ENCODE data around the gene FAM184B. TPM values are rescaled to one million over a fixed set of nuclear protein-coding genes. Genes with fewer than 3 reads are reported as not detected.

FAM184B gene
- polyA plus RNA-seq, 12 donors: 1.8 to 8.3 (median 5.1) TPM; not detected in 2

DNA sequence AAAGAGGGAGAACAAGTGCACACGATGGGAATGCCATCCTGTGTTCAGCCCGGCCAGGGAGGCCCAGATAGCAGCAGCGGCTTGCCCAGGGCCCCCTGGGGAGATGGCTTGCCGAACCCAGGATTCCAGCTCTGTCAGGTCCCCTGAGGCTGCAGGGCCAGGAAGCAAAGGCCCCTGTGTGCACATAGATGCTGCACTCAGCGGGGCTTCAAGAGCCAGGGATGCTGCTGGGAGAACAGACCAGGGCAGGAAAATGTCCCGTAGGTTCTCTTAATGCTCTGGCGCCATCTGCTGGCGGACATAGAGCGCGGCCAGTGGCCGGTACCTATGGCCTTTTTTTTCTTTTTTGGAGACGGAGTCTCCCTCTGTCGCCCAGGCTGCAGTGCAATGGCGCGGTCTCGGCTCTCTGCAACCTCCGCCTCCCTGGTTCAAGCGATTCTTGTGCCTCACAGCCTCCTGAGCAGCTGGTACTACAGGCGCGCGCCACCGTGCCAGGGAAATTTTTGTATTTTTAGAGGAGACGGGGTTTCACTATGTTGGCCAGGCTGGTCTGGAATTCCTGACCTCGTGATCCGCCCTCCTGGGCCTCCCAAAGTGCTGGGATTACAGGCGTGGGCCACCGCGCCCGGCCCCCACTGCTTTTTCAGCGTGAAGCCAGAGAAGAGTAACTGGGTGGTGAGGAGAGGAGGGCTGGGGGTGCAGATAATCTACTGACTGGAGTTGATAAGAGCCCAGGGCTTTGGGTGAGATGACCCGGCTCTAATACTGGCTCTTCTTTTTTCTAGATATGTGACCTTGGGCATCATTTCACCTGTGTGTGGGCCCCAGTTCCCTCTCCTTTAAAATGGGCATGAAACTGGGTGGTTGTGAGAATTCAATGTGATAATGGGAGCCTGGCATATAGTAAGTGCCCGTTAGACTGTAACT is 144.5 kb downstream of the FAM184B start:
- peak; percentile 71 for DNase-seq

- DNase-seq: no peak
Measured at GRCh38 chr4:17636341-17636695, 145.1 kb downstream of the FAM184B start.

- no peak for DNase-seq
Measured at GRCh38 chr4:17635056-17635455, 146.4 kb downstream of the FAM184B start.

DNA sequence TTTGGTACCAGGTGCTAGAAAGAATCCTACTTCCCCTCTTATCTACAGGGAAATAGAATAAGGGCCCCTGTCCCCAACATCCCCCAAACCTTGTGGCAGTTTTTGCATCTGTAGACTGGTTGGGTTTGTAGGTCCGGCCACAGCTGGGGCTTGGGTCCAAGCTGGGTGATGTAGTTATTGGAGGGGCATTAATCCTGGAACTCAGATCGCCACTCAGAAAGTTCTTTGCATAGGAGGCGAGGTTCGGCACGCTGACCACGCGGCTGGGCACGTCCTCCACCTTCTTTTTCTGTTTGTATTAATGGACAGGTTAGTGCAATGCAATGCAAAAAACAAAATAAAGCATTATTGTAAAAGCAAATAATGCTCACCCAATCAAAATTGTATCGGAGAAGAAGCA is 147.8 kb downstream of the FAM184B start:
- no peak for DNase-seq

GRCh38 chr4:17630228-17630627 is 151.2 kb downstream of the FAM184B start:
- DNase-seq: no peak

GRCh38 chr4:17624821-17625220 is 156.6 kb downstream of the FAM184B start:
- no peak for DNase-seq

- DNase-seq: no peak
Measured at GRCh38 chr4:17623451-17624001, 157.9 kb downstream of the FAM184B start.

GRCh38 chr4:17619416-17620105 is 161.9 kb downstream of the FAM184B start:
- DNase-seq: no peak

DNA sequence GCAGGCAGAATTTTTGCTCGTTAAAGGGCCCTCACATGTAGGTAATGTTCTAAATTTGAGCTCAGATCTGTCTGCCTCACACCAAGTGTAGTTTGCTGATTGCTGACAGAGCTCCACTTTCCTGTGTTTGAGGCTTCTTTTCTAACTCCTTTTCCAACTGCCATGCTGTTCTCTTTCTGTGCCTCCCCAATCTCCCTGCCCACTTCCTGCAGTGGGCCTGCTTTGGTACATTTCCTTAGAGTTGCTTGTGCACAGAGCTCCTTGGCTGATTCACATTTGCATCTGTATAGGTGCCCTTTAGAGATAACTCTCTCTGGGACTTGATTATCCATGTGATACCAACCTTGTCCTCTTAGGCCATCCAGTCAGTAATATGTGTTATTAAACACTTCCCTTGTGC is 162.5 kb downstream of the FAM184B start:
- no peak for DNase-seq

DNA sequence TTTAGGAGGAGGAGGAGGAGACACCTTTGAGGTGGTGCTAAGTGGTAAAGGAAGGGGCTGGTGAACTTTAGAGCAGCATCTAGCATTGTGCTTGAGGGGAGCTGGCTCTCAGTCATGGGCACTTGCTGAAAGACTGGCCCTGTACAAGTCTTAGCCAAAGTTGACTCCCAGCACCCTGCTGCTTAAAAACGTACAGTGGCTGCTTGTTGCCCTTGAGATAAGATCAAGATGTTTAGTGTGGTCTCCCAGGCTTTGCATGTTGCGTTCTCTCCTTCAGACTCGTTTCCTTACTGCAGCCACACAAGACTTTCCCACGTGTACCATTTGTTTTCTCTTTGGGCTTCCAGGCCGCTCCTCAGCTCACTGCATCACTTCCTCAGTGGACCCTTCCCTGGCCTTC is 165.1 kb downstream of the FAM184B start:
- DNase-seq: no peak

DNA sequence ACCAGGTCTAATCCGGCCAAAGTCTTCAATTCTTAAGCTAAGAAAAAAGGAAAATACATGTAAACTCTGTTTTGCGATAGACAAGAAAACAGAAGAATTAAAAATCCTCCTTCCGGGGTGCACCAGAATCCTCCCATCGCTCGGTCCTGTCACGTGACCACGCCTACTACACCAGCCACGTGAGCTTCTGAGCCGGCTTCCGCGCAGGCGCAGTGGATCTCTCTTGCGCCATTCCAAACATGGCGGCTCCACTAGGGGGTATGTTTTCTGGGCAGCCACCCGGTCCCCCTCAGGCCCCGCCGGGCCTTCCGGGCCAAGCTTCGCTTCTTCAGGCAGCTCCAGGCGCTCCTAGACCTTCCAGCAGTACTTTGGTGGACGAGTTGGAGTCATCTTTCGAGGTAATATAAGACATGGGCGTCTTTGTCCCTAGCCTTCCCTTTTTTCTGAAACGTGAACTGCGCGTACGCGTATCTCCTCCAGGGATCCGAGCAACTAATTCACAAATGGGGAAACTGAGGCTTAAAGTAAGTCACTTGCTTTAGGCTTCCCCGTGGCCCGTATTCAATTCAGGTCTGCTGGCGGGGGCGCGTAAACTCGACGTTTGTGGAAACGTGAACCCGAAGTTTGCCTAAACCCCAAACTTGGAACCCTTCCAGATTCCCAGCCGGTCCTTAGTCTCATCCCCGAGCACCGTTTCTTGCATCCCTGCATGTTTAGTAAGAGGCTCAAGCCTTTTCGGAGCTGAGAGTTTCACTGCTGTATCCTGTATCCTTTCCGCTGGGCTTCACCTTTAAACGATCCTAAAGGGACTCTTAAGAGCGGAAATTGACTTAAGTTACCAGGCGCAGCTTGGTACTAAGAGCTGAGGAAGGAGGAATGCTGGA is 166.8 kb downstream of the FAM184B start, which contains the start of gene MED28:
Gene MED28, plus strand, starts transcription at position 226 of the 884 bp plus-strand sequence. Its CDS starts 14 bp downstream, at position 240.
- peak; percentile 96 for DNase-seq

- DNase-seq: peak; percentile 4
Measured at GRCh38 chr4:17613761-17614415, 167.5 kb downstream of the FAM184B start.

DNA sequence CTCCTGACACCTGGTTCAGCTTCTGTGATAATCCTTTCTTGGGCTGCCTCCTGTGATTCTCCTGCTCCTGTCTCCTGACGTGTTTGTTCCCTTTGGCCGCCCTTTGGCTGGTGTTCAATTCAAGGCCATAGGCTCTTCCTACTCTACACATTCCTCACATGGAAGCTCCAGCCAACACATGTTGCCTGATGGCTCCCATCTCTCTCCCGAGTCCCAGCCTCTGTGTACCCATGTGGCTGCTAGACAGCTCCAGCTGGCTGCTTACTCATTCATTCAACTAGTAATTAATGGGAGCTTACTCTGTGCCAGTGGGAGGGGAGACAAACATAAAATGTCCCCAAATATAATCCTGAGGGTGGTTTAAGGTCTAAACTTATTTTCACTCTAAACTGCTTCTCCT is 176.2 kb downstream of the FAM184B start:
- DNase-seq: no peak

GRCh38 chr4:17599826-17600225 is 181.6 kb downstream of the FAM184B start:
- no peak for DNase-seq

DNA sequence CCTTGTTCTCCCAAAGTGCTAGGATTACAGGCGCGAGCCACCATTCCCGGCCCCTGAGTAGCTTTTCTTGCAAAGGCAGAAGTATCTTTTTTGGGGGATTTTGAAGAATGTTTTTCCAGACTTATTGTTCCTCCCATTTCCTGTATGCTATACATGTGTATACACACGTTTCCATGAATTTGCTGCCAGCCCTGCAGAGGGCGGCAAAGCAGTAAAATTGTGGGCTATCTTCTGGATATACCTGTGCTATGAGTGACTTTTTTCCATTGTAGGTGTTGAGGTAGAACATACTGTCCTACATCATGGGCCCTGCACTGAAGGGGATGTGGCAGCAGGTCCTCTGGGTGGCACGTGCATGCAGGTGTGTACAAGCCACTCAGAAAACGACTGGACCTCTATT is 183.9 kb downstream of the FAM184B start:
- no peak for DNase-seq

DNA sequence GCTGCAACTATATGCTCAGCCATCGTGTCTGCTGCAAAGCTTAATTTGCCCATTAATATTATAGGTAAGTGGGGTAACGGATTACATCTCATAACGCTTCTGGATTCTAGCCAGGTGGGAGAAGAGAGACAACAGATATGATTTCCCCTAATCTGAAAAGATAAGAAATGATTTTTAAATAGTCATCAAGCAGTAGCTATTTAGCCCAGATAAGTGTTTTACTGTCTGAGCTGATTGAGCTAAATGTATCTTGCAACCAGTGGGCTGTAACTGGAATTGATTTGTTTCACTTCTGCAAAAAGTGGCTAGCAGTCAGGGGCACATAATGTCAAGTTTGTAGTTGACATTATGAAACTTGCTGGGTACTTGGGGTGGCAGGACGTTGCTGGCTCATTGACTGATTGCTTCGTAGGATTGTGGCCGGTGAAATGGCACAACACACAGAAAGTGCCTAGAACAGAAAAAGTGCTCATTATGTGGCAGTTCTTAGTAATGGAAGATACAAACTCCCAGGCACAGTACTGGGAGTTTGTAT is 185.9 kb downstream of the FAM184B start:
- no peak for DNase-seq

GRCh38 chr4:17589355-17589754 is 192.1 kb downstream of the FAM184B start:
- DNase-seq: no peak

GRCh38 chr4:17587094-17587822 is 194.2 kb downstream of the FAM184B start:
- DNase-seq: no peak

GRCh38 chr4:17584521-17585213 is 196.8 kb downstream of the FAM184B start:
- no peak for DNase-seq

Measured in muscle of arm (tissue), 12 donors.